22Rv1 (cell line): Measurements from ENCODE around the gene WBP2NL.

Experiments used
- ZFX ChIP-seq: fragments of 450-650 bp; IDR thresholded peaks from 2 replicates; pipeline ENCODE4 v1.6.1; 2017; ENCODE audit warnings: antibody characterized with exemption, borderline replicate concordance
- TF ChIP-seq, protein P1 (sequence below): fragments of 450-650 bp; IDR thresholded peaks from 2 replicates; pipeline ENCODE4 v1.5.1; 2017; ENCODE audit warnings: mild to moderate bottlenecking

- TF ChIP-seq, protein P1, sequence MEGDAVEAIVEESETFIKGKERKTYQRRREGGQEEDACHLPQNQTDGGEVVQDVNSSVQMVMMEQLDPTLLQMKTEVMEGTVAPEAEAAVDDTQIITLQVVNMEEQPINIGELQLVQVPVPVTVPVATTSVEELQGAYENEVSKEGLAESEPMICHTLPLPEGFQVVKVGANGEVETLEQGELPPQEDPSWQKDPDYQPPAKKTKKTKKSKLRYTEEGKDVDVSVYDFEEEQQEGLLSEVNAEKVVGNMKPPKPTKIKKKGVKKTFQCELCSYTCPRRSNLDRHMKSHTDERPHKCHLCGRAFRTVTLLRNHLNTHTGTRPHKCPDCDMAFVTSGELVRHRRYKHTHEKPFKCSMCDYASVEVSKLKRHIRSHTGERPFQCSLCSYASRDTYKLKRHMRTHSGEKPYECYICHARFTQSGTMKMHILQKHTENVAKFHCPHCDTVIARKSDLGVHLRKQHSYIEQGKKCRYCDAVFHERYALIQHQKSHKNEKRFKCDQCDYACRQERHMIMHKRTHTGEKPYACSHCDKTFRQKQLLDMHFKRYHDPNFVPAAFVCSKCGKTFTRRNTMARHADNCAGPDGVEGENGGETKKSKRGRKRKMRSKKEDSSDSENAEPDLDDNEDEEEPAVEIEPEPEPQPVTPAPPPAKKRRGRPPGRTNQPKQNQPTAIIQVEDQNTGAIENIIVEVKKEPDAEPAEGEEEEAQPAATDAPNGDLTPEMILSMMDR = no peak
- TF ChIP-seq ZFX = no peak
Observed at GRCh38 chr22:42000466-42000865, 1.9 kb downstream of the WBP2NL start.
